ENCODE measurements around the gene CCDC43. TPM values are rescaled to one million over a fixed set of nuclear protein-coding genes. Genes with fewer than 3 reads are reported as not detected.

CCDC43 gene
- total and polyA plus RNA-seq, 4 donors: 4.5 to 8.6 (median 6.7) TPM

- Histone ChIP-seq H3K9me3 (ENCODE audit: control insufficient read depth in 4 of 4, low read length in 3 of 4) (no peaks in the 10 kb centered on the region), H3K4me3 (ENCODE audit: low read depth in 1 of 3, low read length in 3 of 3) (no peak overlapping the region), H3K4me1 (ENCODE audit: control insufficient read depth in 4 of 4, insufficient read depth in 4 of 4, low read length in 3 of 4) (no peaks in the 10 kb centered on the region), H3K27ac (ENCODE audit: low read depth in 1 of 2, low read length in 2 of 2) (no peak overlapping the region), H3K9ac (ENCODE audit: low read depth in 1 of 2, low read length in 2 of 2) (no peak overlapping the region), H3K27me3 (ENCODE audit: control insufficient read depth in 4 of 4, insufficient read depth in 4 of 4, low read length in 3 of 4) (no peaks in the 10 kb centered on the region), H3K36me3 (ENCODE audit: control insufficient read depth in 4 of 4, insufficient read depth in 3 of 4, low read depth in 1 of 4, low read length in 3 of 4) (peaks cover 1 to 13% (median 9%) of the 10 kb centered on the region in 4 donors)
- no peak for TF ChIP-seq TAF1 (conservative IDR thresholded peaks at IDR 0.05)
- WGBS: 39% methylated on average over 2 of the region's 2 CpGs
- DNase-seq (ENCODE audit: low spot score): no peak
Observed at GRCh38 chr17:44673893-44674292, 15.7 kb downstream of the CCDC43 start.

- Histone ChIP-seq H3K9ac (ENCODE audit: low read depth in 1 of 2, low read length in 2 of 2) (no peak overlapping the region), H3K27ac (ENCODE audit: low read depth in 1 of 2, low read length in 2 of 2) (no peak overlapping the region)
- DNase-seq (ENCODE audit: low spot score): no peak
Observed at GRCh38 chr17:44672479-44673093, 17.0 kb downstream of the CCDC43 start.

GRCh38 chr17:44666006-44666405 is 23.6 kb downstream of the CCDC43 start:
- Histone ChIP-seq H3K9ac (ENCODE audit: low read depth in 1 of 2, low read length in 2 of 2) (no peak overlapping the region), H3K9me3 (ENCODE audit: control insufficient read depth in 4 of 4, low read length in 3 of 4) (no peaks in the 10 kb centered on the region), H3K4me3 (ENCODE audit: low read depth in 1 of 3, low read length in 3 of 3) (no peak overlapping the region), H3K4me1 (ENCODE audit: control insufficient read depth in 4 of 4, insufficient read depth in 4 of 4, low read length in 3 of 4) (no peaks in the 10 kb centered on the region), H3K27me3 (ENCODE audit: control insufficient read depth in 4 of 4, insufficient read depth in 4 of 4, low read length in 3 of 4) (no peaks in the 10 kb centered on the region), H3K36me3 (ENCODE audit: control insufficient read depth in 4 of 4, insufficient read depth in 3 of 4, low read depth in 1 of 4, low read length in 3 of 4) (no peaks in the 10 kb centered on the region), H3K27ac (ENCODE audit: low read depth in 1 of 2, low read length in 2 of 2) (no peak overlapping the region)
- 97% methylated on average over 1 of the region's 1 CpG for WGBS
- DNase-seq (ENCODE audit: low spot score): no peak
- TF ChIP-seq YY1 (IDR thresholded peaks at IDR 0.05) (no peak), ZBTB33 (IDR thresholded peaks at IDR 0.05) (no peak), RAD21 (IDR thresholded peaks at IDR 0.05) (no peak), MAX (IDR thresholded peaks at IDR 0.05) (no peak), CTCF (IDR thresholded peaks at IDR 0.05; ENCODE audit: low read depth, low read length, missing input control) (no peak), JUND (IDR thresholded peaks at IDR 0.05) (no peak), EGR1 (IDR thresholded peaks at IDR 0.05; ENCODE audit: low read depth in 2 of 2) (no peak), GABPA (IDR thresholded peaks at IDR 0.05 in 1 of 2, conservative IDR thresholded peaks at IDR 0.05 in 1 of 2) (no peak), REST (IDR thresholded peaks at IDR 0.05) (no peak), RXRA (IDR thresholded peaks at IDR 0.05) (no peak), TAF1 (conservative IDR thresholded peaks at IDR 0.05) (no peak), NR2F2 (IDR thresholded peaks at IDR 0.05) (no peak), FOXA2 (IDR thresholded peaks at IDR 0.05) (no peak)

More at GRCh38 chr17:44672479-44673093, 17.0 kb downstream of the CCDC43 start:
- no peaks in the 10 kb centered on the region for H3K4me1 ChIP-seq (ENCODE audit: control insufficient read depth in 4 of 4, insufficient read depth in 4 of 4, low read length in 3 of 4)
- H3K36me3 ChIP-seq (ENCODE audit: control insufficient read depth in 4 of 4, insufficient read depth in 3 of 4, low read depth in 1 of 4, low read length in 3 of 4): peaks cover 0 to 3% (median 0%) of the 10 kb centered on the region in 4 donors
- H3K4me3 ChIP-seq (ENCODE audit: low read depth in 1 of 3, low read length in 3 of 3): no peak overlapping the region
- H3K9me3 ChIP-seq (ENCODE audit: control insufficient read depth in 4 of 4, low read length in 3 of 4): no peaks in the 10 kb centered on the region
- no peaks in the 10 kb centered on the region for H3K27me3 ChIP-seq (ENCODE audit: control insufficient read depth in 4 of 4, insufficient read depth in 4 of 4, low read length in 3 of 4)
- peak; percentile 30 for TF ChIP-seq CTCF (IDR thresholded peaks at IDR 0.05; ENCODE audit: low read depth, low read length, missing input control)
- TF ChIP-seq RAD21 (IDR thresholded peaks at IDR 0.05): peak; percentile 55 to 63
- TF ChIP-seq RXRA (IDR thresholded peaks at IDR 0.05): no peak
